HepG2 (cell line): ENCODE measurements around the gene GSC2. TPM values are rescaled to one million over a fixed set of nuclear protein-coding genes. Genes with fewer than 3 reads are reported as not detected.

ENCODE experiments used
- ATAC-seq: fragments of 200-7000 bp; cut with Tn5 transposase; 3 replicates; pipeline ENCODE4 v1.9.1; 2020; ENCODE audit warnings: mild to moderate bottlenecking, moderate library complexity
- BruUV-seq: library from RNA; stranded (reverse); fragments of 400-500 nt; replicated peaks from 2 replicates; lab custom pipeline; 2021; lab: Mats Ljungman, UMichigan
- CTCF ChIA-PET: fragments of 300-600 bp; formaldehyde crosslinking; extraction: SDS; loops from one replicate; lab custom pipeline; 2021; ENCODE audit warnings: low total read pairs, inconsistent platforms, low intra/inter-chr PET ratio; lab: Yijun Ruan, JAX
- POLR2A ChIA-PET: fragments of 350-600 bp; sonication (Branson Sonifier 250); formaldehyde crosslinking; loops from one replicate; lab custom pipeline; 2020; ENCODE audit warnings: antibody characterized with exemption, inconsistent platforms; lab: Yijun Ruan, JAX
- DNase-seq: peaks from one replicate; pipeline ENCODE4 v3.0.0-alpha.2; 2015; ENCODE audit warnings: low spot score
- FAIRE-seq: peaks from 3 replicates; lab custom pipeline; 2011; peaks lifted over from hg19 to GRCh38; lab: Jason Lieb, UNC
- H2AFZ ChIP-seq: one replicate; pipeline ENCODE4 v1.6.1; 2011; ENCODE audit warnings: low read length, inconsistent platforms
- H3K27ac ChIP-seq: fragments of 300-600 bp; 3 replicates; pipeline ENCODE4 v1.8.0; 2011; ENCODE audit warnings: mixed run types, mild to moderate bottlenecking, mixed read lengths, low read length, inconsistent platforms; ENCODE audit not compliant: insufficient read depth; ENCODE audit errors: extremely low read length
- H3K27me3 ChIP-seq, 2 experiments: fragments of 200-600 bp in 1 of 2; 2 replicates in 1 of 2; 3 replicates in 1 of 2; pipeline versions ENCODE4 v1.6.0 to v1.8.0; 2011; ENCODE audit warnings: low read length in 2 of 2, mild to moderate bottlenecking in 2 of 2, moderate library complexity in 2 of 2, inconsistent platforms in 1 of 2; ENCODE audit not compliant: insufficient read depth in 2 of 2, control insufficient read depth in 1 of 2
- H3K36me3 ChIP-seq, 2 experiments: fragments of 200-600 bp in 1 of 2; replicated peaks in 1 of 2; 2 replicates in 1 of 2; 3 replicates in 1 of 2; pipeline versions ENCODE4 v1.5.1 to v1.8.0; 2011; ENCODE audit warnings: low read length in 2 of 2, inconsistent platforms in 1 of 2; ENCODE audit not compliant: insufficient read depth in 2 of 2, control insufficient read depth in 1 of 2
- H3K4me1 ChIP-seq: 2 replicates; pipeline ENCODE4 v1.5.1; 2012; ENCODE audit warnings: low read length, inconsistent platforms; ENCODE audit not compliant: insufficient read depth
- H3K4me2 ChIP-seq: 2 replicates; pipeline ENCODE4 v1.6.0; 2011; ENCODE audit warnings: low read depth, low read length, inconsistent platforms
- H3K4me3 ChIP-seq, 3 experiments: fragments of 200-600 bp in 1 of 3; sonication (generic), shearing (Covaris generic) in 1 of 3; replicated peaks in 1 of 3; 2 replicates each; pipeline ENCODE4 v1.5.1; 2011 to 2016; ENCODE audit warnings: low read length in 3 of 3, inconsistent platforms in 2 of 3, low read depth in 2 of 3, mild to moderate bottlenecking in 2 of 3, control low read depth in 1 of 3, mixed read lengths in 1 of 3; ENCODE audit not compliant: insufficient read depth in 1 of 3
- H3K79me2 ChIP-seq: one replicate; pipeline ENCODE4 v1.6.1; 2011; ENCODE audit warnings: low read length, inconsistent platforms; ENCODE audit not compliant: insufficient read depth
- H3K9ac ChIP-seq: 2 replicates; pipeline ENCODE4 v1.6.0; 2011; ENCODE audit warnings: mild to moderate bottlenecking, low read depth, low read length, inconsistent platforms; ENCODE audit not compliant: insufficient read depth
- H3K9me3 ChIP-seq: 2 replicates; pipeline ENCODE4 v1.5.1; 2012; ENCODE audit warnings: mild to moderate bottlenecking, low read length
- H4K20me1 ChIP-seq: 2 replicates; pipeline ENCODE4 v1.6.0; 2011; ENCODE audit warnings: inconsistent platforms, mild to moderate bottlenecking, low read length, moderate library complexity; ENCODE audit not compliant: insufficient read depth
- ATRX ChIP-seq: sonication (generic); formaldehyde crosslinking; IDR thresholded peaks from 2 replicates; pipeline ENCODE4 v1.4.0; 2020; ENCODE audit warnings: missing genetic modification reagents, borderline replicate concordance
- EED ChIP-seq: sonication (generic); formaldehyde crosslinking; IDR thresholded peaks from 2 replicates; pipeline ENCODE4 v1.5.0; 2020; ENCODE audit warnings: mild to moderate bottlenecking, missing genetic modification reagents
- JDP2 ChIP-seq: sonication (generic); formaldehyde crosslinking; IDR thresholded peaks from 2 replicates; pipeline ENCODE4 v1.8.1; 2022; ENCODE audit warnings: missing genetic modification reagents, borderline replicate concordance
- SKI ChIP-seq: fragments of 450-650 bp; IDR thresholded peaks from one replicate; pipeline ENCODE4 v1.6.1; 2018; ENCODE audit warnings: mild to moderate bottlenecking; ENCODE audit not compliant: partially characterized antibody
- ZFP37 ChIP-seq: sonication (generic); formaldehyde crosslinking; IDR thresholded peaks from 2 replicates; pipeline ENCODE4 v1.4.0; 2020; ENCODE audit warnings: missing genetic modification reagents, borderline replicate concordance
- ZNF160 ChIP-seq: sonication (generic); formaldehyde crosslinking; IDR thresholded peaks from 2 replicates; pipeline ENCODE4 v1.8.0; 2022; ENCODE audit warnings: mild to moderate bottlenecking, inconsistent platforms, missing genetic modification reagents
- ZNF468 ChIP-seq: sonication (generic); formaldehyde crosslinking; IDR thresholded peaks from 2 replicates; pipeline ENCODE4 v1.8.0; 2022; ENCODE audit warnings: mild to moderate bottlenecking, moderate library complexity, missing genetic modification reagents
- ZNF607 ChIP-seq: sonication (generic); formaldehyde crosslinking; IDR thresholded peaks from 2 replicates; pipeline ENCODE4 v1.5.1; 2020; ENCODE audit warnings: missing genetic modification reagents, mild to moderate bottlenecking, borderline replicate concordance
- ZNF792 ChIP-seq: IDR thresholded peaks from 2 replicates; pipeline ENCODE4 v1.6.1; 2016
- WGBS: methylation state at CpG from one replicate; pipeline ENCODE4 v1.1.6; 2017; ENCODE audit warnings: low lambda C conversion rate; 5-methylcytosine and 5-hydroxymethylcytosine counted together
- in situ Hi-C: cut with HindIII; loops from 2 replicates; pipeline ENCODE4 v1.10.0; 2017; ENCODE audit warnings: low pct_unique_long_range_greater_than_20kb; ENCODE audit not compliant: extremely low pct_ligation_motif_present
- intact Hi-C: fragments of 100-400 bp; cut with micrococcal nuclease; formaldehyde crosslinking; loops from one replicate; pipeline ENCODE4 v1.10.0; 2022; ENCODE audit not compliant: unreplicated experiment
- polyA plus RNA-seq, 8 experiments: library from polyadenylated mRNA; depleted of rRNA in 3 of 8; stranded (reverse) in 7 of 8; unstranded in 1 of 8; fragments of >200 nt; fragmentation: Illumina TruSeq in 4 of 8; extraction: Trizol in 4 of 8; gene quantifications; 2 replicates each; pipeline versions ENCODE4 v1.2.1 to v1.2.3, GENCODE V29; 2011 to 2016; ENCODE audit warnings: low read depth in 4 of 8, missing spikeins in 1 of 8, mixed read lengths in 1 of 8; ENCODE audit not compliant: insufficient read depth in 1 of 8
- total RNA-seq, 5 experiments: library from RNA; depleted of rRNA; stranded (reverse); fragments of >200 nt; fragmentation: Illumina TruSeq; extraction: Trizol; gene quantifications; 2 replicates each; pipeline ENCODE4 v1.2.3, GENCODE V29; 2016; ENCODE audit warnings: low read depth in 1 of 5
- TF ChIP-seq, protein P1 (sequence below): IDR thresholded peaks from 2 replicates; pipeline ENCODE4 v1.6.1; 2016; ENCODE audit warnings: mild to moderate bottlenecking, missing biosample characterization, missing genetic modification reagents
- TF ChIP-seq, protein P2 (sequence below): sonication (generic); formaldehyde crosslinking; IDR thresholded peaks from 2 replicates; pipeline ENCODE4 v1.8.1; 2022; ENCODE audit warnings: mild to moderate bottlenecking, missing genetic modification reagents
- TF ChIP-seq, protein P3 (sequence below): sonication (generic); formaldehyde crosslinking; IDR thresholded peaks from 2 replicates; pipeline ENCODE4 v1.4.0; 2020; ENCODE audit warnings: low read depth, mild to moderate bottlenecking, missing genetic modification reagents

GSC2 gene
- total and polyA plus RNA-seq, 2 of the 13 experiments (the other 11 are each of a cell fraction or from before 2014, with no cell fraction given): not detected

DNA sequence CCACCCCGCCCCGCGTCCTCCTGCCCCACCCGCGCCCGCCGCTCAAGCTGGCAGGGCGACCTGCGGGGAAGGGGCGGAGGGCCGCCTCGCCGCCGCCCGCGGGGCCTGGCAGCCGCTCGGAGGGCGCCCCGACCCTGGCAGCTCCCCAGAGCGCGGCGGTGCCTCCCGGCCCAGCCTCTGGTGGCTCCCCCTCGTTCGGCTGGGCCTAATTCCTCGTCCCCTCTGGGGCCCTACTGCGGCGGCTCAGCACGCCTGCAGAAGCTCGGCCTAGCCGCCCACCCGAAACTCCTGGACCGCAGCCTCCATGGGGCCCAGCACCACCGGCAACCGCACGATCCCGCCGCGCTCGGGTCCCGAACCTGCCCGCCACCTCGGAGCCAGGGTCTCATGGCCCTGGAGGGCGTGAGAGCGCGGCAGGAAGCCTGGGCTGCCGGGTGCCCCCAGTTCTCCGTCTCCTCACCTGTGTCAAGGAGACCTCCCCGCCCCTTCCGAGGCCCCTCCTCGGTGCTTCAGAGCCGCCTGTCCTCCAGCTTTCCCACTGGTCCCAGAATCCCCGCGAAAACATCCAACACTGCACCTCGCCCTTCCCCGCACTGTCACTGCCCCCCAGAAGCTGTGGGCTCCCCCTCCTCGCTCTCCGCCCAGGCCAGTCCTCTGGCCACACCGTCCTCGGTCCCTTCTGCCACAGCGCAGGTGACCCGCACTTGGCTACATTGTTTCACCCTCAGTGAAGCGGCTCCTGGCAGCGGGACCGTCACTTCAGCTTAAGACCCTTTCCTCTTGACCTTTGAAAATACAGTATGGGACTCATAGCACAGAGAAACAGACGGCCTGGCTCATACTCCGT lies 613 bp upstream of the GSC2 start:
- Histone ChIP-seq H2AFZ (no peak overlapping the region), H3K4me3 (no peak overlapping the region), H3K4me2 (no peak overlapping the region), H3K27me3 (peaks cover 7 to 63% of the 10 kb centered on the region in 2 experiments; a peak in 4 of 5 replicates), H3K79me2 (no peaks in the 10 kb centered on the region), H3K4me1 (peaks cover 6% of the 10 kb centered on the region; the same call in 1 of the 2 replicates), H3K9me3 (no peaks in the 10 kb centered on the region), H4K20me1 (no peaks in the 10 kb centered on the region), H3K36me3 (no peaks in the 10 kb centered on the region), H3K9ac (no peak overlapping the region), H3K27ac (no peak overlapping the region)
- TF ChIP-seq, protein P1, sequence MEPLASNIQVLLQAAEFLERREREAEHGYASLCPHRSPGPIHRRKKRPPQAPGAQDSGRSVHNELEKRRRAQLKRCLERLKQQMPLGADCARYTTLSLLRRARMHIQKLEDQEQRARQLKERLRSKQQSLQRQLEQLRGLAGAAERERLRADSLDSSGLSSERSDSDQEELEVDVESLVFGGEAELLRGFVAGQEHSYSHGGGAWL (CRISPR knock-in tag): no peak
- TF ChIP-seq ZNF792 (CRISPR knock-in tag) (no peak), ZNF468 (CRISPR knock-in tag) (no peak), ZNF607 (CRISPR knock-in tag) (no peak), EED (no peak), SKI (no peak), ATRX (CRISPR knock-in tag) (no peak), JDP2 (no peak), ZFP37 (CRISPR knock-in tag) (no peak), ZNF160 (CRISPR knock-in tag) (no peak)
- TF ChIP-seq, protein P2, sequence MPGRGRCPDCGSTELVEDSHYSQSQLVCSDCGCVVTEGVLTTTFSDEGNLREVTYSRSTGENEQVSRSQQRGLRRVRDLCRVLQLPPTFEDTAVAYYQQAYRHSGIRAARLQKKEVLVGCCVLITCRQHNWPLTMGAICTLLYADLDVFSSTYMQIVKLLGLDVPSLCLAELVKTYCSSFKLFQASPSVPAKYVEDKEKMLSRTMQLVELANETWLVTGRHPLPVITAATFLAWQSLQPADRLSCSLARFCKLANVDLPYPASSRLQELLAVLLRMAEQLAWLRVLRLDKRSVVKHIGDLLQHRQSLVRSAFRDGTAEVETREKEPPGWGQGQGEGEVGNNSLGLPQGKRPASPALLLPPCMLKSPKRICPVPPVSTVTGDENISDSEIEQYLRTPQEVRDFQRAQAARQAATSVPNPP: no peak
- TF ChIP-seq, protein P3, sequence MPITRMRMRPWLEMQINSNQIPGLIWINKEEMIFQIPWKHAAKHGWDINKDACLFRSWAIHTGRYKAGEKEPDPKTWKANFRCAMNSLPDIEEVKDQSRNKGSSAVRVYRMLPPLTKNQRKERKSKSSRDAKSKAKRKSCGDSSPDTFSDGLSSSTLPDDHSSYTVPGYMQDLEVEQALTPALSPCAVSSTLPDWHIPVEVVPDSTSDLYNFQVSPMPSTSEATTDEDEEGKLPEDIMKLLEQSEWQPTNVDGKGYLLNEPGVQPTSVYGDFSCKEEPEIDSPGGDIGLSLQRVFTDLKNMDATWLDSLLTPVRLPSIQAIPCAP (CRISPR knock-in tag): no peak
- FAIRE-seq (no peak), ATAC-seq (no peak), DNase-seq (no peak)
- in situ Hi-C loops (no loop called here), intact Hi-C loops (no loop called here)
- ChIA-PET CTCF (no interaction called here), POLR2A (no interaction called here)
- 62% methylated on average over 22 of the region's 68 CpGs for WGBS
- BruUV-seq: no TSS peak
